ENCODE data around the gene KIAA2012. TPM values are rescaled to one million over a fixed set of nuclear protein-coding genes. Genes with fewer than 3 reads are reported as not detected.

KIAA2012 gene
- total RNA-seq, 1 donor from 2014 or later = 0.11 TPM

GRCh38 chr2:202152104-202152715 lies 79.2 kb downstream of the KIAA2012 start:
- H3K9me3 ChIP-seq = no peaks in the 10 kb centered on the region
- no peak overlapping the region for H3K27ac ChIP-seq
- H3K4me3 ChIP-seq = no peak overlapping the region
- DNase-seq (ENCODE audit: low spot score in 2 of 2) = no peak
- no peaks in the 10 kb centered on the region for H3K36me3 ChIP-seq
- TF ChIP-seq CTCF (IDR thresholded peaks at IDR 0.05) = no peak
- no peaks in the 10 kb centered on the region for H3K27me3 ChIP-seq
- no peaks in the 10 kb centered on the region for H3K4me1 ChIP-seq
- intact Hi-C loops (cut with DNase I) = no loop called here

- Histone ChIP-seq H3K27ac (no peak overlapping the region), H3K4me1 (no peaks in the 10 kb centered on the region), H3K4me3 (no peak overlapping the region), H3K27me3 (no peaks in the 10 kb centered on the region), H3K9me3 (no peaks in the 10 kb centered on the region), H3K36me3 (no peaks in the 10 kb centered on the region)
- intact Hi-C loops (cut with DNase I) = no loop called here
- no peak for DNase-seq (ENCODE audit: low spot score in 2 of 2)
- TF ChIP-seq CTCF (IDR thresholded peaks at IDR 0.05) = no peak
Measured at GRCh38 chr2:202154613-202155012, 81.6 kb downstream of the KIAA2012 start.

- no peaks in the 10 kb centered on the region for H3K36me3 ChIP-seq
- H3K27me3 ChIP-seq = no peaks in the 10 kb centered on the region
- DNase-seq (ENCODE audit: low spot score in 2 of 2) = no peak
- no peak for TF ChIP-seq CTCF (IDR thresholded peaks at IDR 0.05)
- intact Hi-C loops (cut with DNase I) = no loop called here
- no peak overlapping the region for H3K4me3 ChIP-seq
- H3K9me3 ChIP-seq = no peaks in the 10 kb centered on the region
- H3K4me1 ChIP-seq = peaks cover 0 to 2% of the 10 kb centered on the region in 2 donors
- H3K27ac ChIP-seq = no peak overlapping the region
Measured at GRCh38 chr2:202157211-202157990, 84.3 kb downstream of the KIAA2012 start.

GRCh38 chr2:202158796-202159195 lies 85.7 kb downstream of the KIAA2012 start:
- Histone ChIP-seq H3K36me3 (no peaks in the 10 kb centered on the region), H3K27me3 (no peaks in the 10 kb centered on the region), H3K9me3 (no peaks in the 10 kb centered on the region), H3K27ac (no peak overlapping the region), H3K4me3 (no peak overlapping the region), H3K4me1 (peaks cover 0 to 2% of the 10 kb centered on the region in 2 donors)
- TF ChIP-seq CTCF (IDR thresholded peaks at IDR 0.05) = peak in 1 of 3 experiments; percentile 4
- intact Hi-C loops (cut with DNase I) = no loop called here
- no peak for DNase-seq (ENCODE audit: low spot score in 2 of 2)

- TF ChIP-seq CTCF (IDR thresholded peaks at IDR 0.05) = no peak
- H3K36me3 ChIP-seq = no peaks in the 10 kb centered on the region
- intact Hi-C loops (cut with DNase I) = no loop called here
- H3K9me3 ChIP-seq = no peaks in the 10 kb centered on the region
- no peaks in the 10 kb centered on the region for H3K27me3 ChIP-seq
- no peak overlapping the region for H3K4me3 ChIP-seq
- peaks cover 0 to 2% of the 10 kb centered on the region in 2 donors for H3K4me1 ChIP-seq
- H3K27ac ChIP-seq = no peak overlapping the region
- DNase-seq (ENCODE audit: low spot score in 2 of 2) = no peak
Measured at GRCh38 chr2:202161151-202161835, 88.2 kb downstream of the KIAA2012 start.
